Measurements from ENCODE around the gene RANBP9. TPM values are rescaled to one million over a fixed set of nuclear protein-coding genes. Genes with fewer than 3 reads are reported as not detected.

RANBP9 gene
- total and polyA plus RNA-seq, 2 experiments from 2014 or later: 24.2 to 36.1 TPM

DNA sequence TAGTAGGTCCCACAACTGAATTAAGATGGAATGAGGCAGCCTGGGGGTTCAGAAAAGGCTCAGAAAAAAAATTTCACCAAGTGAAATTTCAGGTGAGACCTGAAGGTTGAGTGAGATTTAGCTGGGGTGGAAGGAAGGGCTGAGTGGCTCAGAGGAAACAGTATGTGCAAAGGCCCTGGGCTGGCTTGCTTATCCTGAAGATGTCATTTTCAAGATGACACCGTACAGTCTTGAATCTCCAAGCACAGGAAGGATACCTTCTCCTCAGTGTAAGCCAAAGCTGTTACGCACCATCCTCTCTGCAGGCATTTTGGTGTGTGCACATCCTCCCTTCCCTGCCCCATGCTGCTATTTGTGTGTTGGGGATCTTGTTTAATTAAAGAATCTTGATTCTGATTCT lies 43.0 kb upstream of the RANBP9 start:
- no peaks in the 10 kb centered on the region for H3K4me1 ChIP-seq (ENCODE audit: insufficient read depth)
- H3K9me2 ChIP-seq (replicated peaks; ENCODE audit: insufficient read depth): no peaks in the 10 kb centered on the region
- no peak for DNase-seq (ENCODE audit: low spot score)
- no peaks in the 10 kb centered on the region for H4K20me1 ChIP-seq (ENCODE audit: insufficient read depth, poor library complexity, severe bottlenecking)
- H3K36me3 ChIP-seq (replicated peaks; ENCODE audit: insufficient read depth, low read depth): no peaks in the 10 kb centered on the region
- WGBS (ENCODE audit: low lambda C conversion rate, missing lambda C conversion rate): 100% methylated on average over 2 of the region's 2 CpGs
- H3K4me2 ChIP-seq: no peak overlapping the region
- no peak overlapping the region for H2AFZ ChIP-seq
- no peak overlapping the region for H3K27ac ChIP-seq
- no peaks in the 10 kb centered on the region for H3K79me2 ChIP-seq
- TF ChIP-seq EZH2 (IDR thresholded peaks at IDR 0.05; ENCODE audit: borderline replicate concordance): no peak
- TF ChIP-seq, protein P1, sequence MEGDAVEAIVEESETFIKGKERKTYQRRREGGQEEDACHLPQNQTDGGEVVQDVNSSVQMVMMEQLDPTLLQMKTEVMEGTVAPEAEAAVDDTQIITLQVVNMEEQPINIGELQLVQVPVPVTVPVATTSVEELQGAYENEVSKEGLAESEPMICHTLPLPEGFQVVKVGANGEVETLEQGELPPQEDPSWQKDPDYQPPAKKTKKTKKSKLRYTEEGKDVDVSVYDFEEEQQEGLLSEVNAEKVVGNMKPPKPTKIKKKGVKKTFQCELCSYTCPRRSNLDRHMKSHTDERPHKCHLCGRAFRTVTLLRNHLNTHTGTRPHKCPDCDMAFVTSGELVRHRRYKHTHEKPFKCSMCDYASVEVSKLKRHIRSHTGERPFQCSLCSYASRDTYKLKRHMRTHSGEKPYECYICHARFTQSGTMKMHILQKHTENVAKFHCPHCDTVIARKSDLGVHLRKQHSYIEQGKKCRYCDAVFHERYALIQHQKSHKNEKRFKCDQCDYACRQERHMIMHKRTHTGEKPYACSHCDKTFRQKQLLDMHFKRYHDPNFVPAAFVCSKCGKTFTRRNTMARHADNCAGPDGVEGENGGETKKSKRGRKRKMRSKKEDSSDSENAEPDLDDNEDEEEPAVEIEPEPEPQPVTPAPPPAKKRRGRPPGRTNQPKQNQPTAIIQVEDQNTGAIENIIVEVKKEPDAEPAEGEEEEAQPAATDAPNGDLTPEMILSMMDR (IDR thresholded peaks at IDR 0.05; ENCODE audit: poor library complexity): no peak
- no peak for TF ChIP-seq EZH2phosphoT487 (IDR thresholded peaks at IDR 0.05; ENCODE audit: low read depth, severe bottlenecking, unreplicated experiment)
- no peak overlapping the region for H3K4me3 ChIP-seq
- H3K9me3 ChIP-seq (ENCODE audit: low read depth): no peaks in the 10 kb centered on the region
- no peaks in the 10 kb centered on the region for H3K27me3 ChIP-seq

DNA sequence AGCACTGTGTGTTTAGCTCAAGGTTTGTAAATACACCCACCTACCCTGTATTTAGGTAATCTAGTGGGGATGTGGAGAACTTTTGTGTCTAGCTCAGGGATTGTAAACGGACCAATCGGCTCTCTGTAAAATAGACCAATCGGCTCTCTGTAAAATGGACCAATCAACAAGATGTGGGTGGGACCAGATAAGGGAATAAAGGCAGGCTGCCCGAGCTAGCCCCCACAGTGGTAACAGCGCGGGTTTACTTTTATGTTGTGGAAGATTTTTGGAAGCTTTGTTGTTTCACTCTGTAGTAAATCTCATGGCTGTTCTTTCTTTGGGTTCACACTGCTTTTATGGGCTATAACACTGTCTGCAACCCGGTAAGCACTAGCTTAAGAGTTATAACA lies 32.1 kb upstream of the RANBP9 start:
- H3K9me2 ChIP-seq (replicated peaks; ENCODE audit: insufficient read depth): no peaks in the 10 kb centered on the region
- no peaks in the 10 kb centered on the region for H3K27me3 ChIP-seq
- no peaks in the 10 kb centered on the region for H3K9me3 ChIP-seq (ENCODE audit: low read depth)
- no peaks in the 10 kb centered on the region for H3K79me2 ChIP-seq
- TF ChIP-seq EZH2 (IDR thresholded peaks at IDR 0.05; ENCODE audit: borderline replicate concordance) (no peak), EZH2phosphoT487 (IDR thresholded peaks at IDR 0.05; ENCODE audit: low read depth, severe bottlenecking, unreplicated experiment) (no peak)
- H3K4me2 ChIP-seq: no peak overlapping the region
- H3K4me3 ChIP-seq: no peak overlapping the region
- no peaks in the 10 kb centered on the region for H3K4me1 ChIP-seq (ENCODE audit: insufficient read depth)
- no peaks in the 10 kb centered on the region for H3K36me3 ChIP-seq (replicated peaks; ENCODE audit: insufficient read depth, low read depth)
- 95% methylated on average over 7 of the region's 7 CpGs for WGBS (ENCODE audit: low lambda C conversion rate, missing lambda C conversion rate)
- H3K27ac ChIP-seq: no peak overlapping the region
- DNase-seq (ENCODE audit: low spot score): no peak
- H2AFZ ChIP-seq: no peak overlapping the region
- H4K20me1 ChIP-seq (ENCODE audit: insufficient read depth, poor library complexity, severe bottlenecking): no peaks in the 10 kb centered on the region

DNA sequence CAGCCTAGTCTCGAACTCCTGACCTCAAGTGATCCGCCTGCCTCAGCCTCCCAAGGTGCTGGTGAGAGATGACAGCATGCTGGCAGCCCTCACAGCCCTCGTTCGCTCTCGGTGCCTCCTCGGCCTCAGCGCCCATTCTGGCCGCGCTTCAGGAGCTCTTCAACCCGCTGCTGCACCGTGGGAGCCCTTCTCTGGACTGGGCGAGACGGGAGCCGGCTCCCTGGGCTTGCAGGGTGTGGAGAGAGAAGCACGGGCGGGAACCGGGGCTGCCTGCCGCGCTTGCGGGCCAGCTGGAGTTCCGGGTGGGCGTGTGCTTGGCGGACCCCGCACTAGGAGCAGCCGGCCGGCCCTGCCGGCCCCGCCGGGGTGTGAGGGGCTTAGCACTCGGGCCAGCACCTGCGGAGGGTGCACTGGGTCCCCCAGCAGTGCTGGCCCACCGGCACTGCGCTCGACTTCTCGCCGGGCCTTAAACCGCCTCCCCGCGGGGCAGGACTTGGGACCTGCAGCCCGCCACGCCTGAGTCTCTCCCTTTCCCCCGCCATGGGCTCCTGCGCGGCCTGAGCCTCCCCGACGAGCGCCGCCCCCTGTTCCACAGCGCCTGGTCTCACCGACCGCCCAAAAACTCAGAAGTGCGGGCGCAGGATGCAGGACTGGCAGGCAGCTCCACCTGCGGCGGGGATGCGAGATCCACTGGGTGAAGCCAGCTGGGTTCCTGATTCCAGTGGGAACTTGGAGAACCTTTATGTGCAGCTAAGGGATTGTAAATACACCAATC lies 31.5 kb upstream of the RANBP9 start:
- no peak overlapping the region for H3K27ac ChIP-seq
- H3K4me3 ChIP-seq: no peak overlapping the region
- no peaks in the 10 kb centered on the region for H3K9me2 ChIP-seq (replicated peaks; ENCODE audit: insufficient read depth)
- no peaks in the 10 kb centered on the region for H4K20me1 ChIP-seq (ENCODE audit: insufficient read depth, poor library complexity, severe bottlenecking)
- no peaks in the 10 kb centered on the region for H3K4me1 ChIP-seq (ENCODE audit: insufficient read depth)
- H3K9me3 ChIP-seq (ENCODE audit: low read depth): no peaks in the 10 kb centered on the region
- H3K36me3 ChIP-seq (replicated peaks; ENCODE audit: insufficient read depth, low read depth): no peaks in the 10 kb centered on the region
- H2AFZ ChIP-seq: no peak overlapping the region
- H3K79me2 ChIP-seq: no peaks in the 10 kb centered on the region
- no peak for DNase-seq (ENCODE audit: low spot score)
- TF ChIP-seq EZH2 (IDR thresholded peaks at IDR 0.05; ENCODE audit: borderline replicate concordance) (no peak), EZH2phosphoT487 (IDR thresholded peaks at IDR 0.05; ENCODE audit: low read depth, severe bottlenecking, unreplicated experiment) (no peak)
- TF ChIP-seq, protein P1 (IDR thresholded peaks at IDR 0.05; ENCODE audit: poor library complexity): no peak
- WGBS (ENCODE audit: low lambda C conversion rate, missing lambda C conversion rate): 96% methylated on average over 41 of the region's 56 CpGs
- H3K4me2 ChIP-seq: no peak overlapping the region
- no peaks in the 10 kb centered on the region for H3K27me3 ChIP-seq

DNA sequence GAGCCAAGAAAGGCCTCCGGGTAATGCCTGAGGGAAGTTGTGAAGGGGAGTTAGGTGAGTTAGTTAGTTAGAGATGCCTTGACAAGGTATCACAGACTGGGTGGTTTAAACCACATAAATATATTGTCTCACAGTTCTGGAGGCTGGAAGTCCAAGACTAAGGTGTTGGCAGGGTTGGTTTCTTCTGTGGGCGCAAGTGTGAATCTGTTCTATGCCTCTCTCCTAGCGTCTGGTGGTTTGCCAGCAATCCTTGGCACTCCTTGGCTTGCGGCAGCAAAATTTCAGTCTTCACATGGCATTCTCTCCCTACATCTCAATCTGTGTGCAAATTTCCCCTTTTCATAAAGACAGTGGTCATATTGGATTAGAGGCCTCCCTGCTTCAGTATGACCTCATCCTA lies 29.7 kb upstream of the RANBP9 start:
- Histone ChIP-seq H3K79me2 (no peaks in the 10 kb centered on the region), H3K4me3 (no peak overlapping the region), H3K4me2 (no peak overlapping the region), H4K20me1 (ENCODE audit: insufficient read depth, poor library complexity, severe bottlenecking) (no peaks in the 10 kb centered on the region), H3K27me3 (no peaks in the 10 kb centered on the region), H3K4me1 (ENCODE audit: insufficient read depth) (no peaks in the 10 kb centered on the region), H2AFZ (no peak overlapping the region), H3K9me2 (replicated peaks; ENCODE audit: insufficient read depth) (no peaks in the 10 kb centered on the region), H3K9me3 (ENCODE audit: low read depth) (no peaks in the 10 kb centered on the region), H3K27ac (no peak overlapping the region), H3K36me3 (replicated peaks; ENCODE audit: insufficient read depth, low read depth) (no peaks in the 10 kb centered on the region)
- no peak for TF ChIP-seq EZH2phosphoT487 (IDR thresholded peaks at IDR 0.05; ENCODE audit: low read depth, severe bottlenecking, unreplicated experiment)
- TF ChIP-seq, protein P1 (IDR thresholded peaks at IDR 0.05; ENCODE audit: poor library complexity): no peak
- TF ChIP-seq EZH2 (IDR thresholded peaks at IDR 0.05; ENCODE audit: borderline replicate concordance): no peak
- no peak for DNase-seq (ENCODE audit: low spot score)
- 96% methylated on average over 4 of the region's 4 CpGs for WGBS (ENCODE audit: low lambda C conversion rate, missing lambda C conversion rate)

Measured in hepatocyte (in vitro differentiated cells).